Stimulated activated CD4-positive, alpha-beta T cell treated with anti-CD3 and anti-CD28 coated beads, Interleukin-1b, Interleukin-23, amount 100 ng/mL, for 4 hours (primary cell): ENCODE results near the gene ITSN1.
"Not testable (repeated sequence)": the region's sequence is repeated elsewhere in the genome, so short reads cannot be mapped to it uniquely, and the experiment has no call there.

Source experiments
- DNase-seq, 2 donors: peaks; one replicate each; pipeline ENCODE4 v3.0.0-alpha.2; 2020; ENCODE audit warnings: low read depth in 2 of 2

The ITSN1 gene

DNA sequence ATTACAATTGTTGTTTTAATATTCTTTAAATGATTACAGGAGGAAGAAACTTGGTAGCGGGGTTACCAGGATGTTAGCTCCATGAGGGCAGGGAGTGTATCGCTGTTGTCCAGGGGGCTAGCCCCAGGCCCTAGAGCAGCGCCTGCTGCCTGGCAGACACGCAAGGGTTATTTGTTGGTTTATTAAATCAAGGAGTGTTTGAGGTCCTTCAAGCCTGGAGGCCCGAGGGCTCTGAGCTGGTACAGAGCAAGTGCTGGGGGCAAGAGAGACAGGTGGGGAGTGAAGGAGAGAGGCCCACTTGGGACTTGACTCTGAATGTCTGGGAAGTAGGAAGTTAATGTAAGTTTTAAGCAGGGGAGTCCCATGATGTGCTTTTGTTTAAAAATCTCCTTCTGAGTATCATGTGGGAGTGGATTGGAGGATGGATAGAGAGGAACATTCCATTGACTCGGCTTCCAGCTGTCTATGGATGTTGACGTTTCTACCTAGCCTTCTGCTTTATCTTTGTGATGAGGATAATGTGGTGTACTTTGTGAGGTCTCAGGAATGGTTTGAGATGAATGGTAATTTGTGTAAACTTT is 8.7 kb downstream of the ITSN1 start:
- no peak for DNase-seq

DNA sequence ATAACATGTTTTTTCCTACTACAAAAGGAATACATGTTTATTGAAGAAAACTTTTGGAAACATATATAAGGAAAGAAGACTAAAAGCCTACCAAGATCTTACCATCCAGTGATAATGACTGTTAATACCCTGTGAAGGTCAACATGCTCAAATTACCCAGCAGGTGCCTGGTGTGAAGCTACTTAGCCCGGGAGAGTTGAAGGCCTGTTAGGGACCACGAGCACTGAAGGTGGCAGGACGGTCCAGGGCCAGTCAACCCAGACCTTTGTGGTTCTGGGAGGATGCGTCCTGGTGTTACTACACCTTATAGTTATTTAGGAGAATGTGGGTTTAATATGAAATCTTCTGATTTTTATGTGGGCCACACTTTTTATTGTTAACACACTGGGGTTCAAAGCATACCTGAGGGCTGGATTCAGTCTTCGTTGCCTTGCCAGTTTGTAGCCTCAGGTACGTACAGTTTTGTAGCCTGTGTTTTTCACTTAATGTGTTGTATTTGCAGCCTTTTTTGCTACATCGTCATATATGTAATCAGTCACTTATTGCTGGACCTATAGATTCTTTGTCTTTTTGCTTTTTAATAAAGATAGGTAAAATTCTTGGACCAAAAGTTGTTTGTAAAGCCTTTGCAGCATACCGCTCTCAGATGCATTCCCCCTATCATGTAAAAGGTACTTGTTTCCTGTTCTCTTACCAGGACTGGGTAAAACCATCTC is 9.8 kb downstream of the ITSN1 start:
- DNase-seq, result no peak

DNA sequence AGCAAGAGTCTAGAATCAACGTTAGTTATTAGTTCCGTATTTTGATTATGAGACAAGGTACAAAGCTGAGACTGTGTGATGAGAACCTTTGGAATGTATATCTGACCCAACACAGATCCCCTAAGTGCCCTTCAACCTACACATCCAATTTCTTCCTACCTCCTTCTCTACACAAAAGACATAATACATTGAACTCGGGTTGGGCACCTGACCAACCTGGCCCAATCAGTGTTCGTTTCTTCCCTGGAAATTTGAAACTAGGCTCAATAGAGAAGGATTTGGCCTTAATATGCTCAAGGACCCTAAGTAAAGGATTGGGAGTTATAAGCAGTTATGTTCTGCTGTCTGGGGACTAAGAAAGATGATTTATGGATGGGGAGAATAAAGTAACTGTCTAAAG is 12.1 kb downstream of the ITSN1 start:
- no peak for DNase-seq

DNA sequence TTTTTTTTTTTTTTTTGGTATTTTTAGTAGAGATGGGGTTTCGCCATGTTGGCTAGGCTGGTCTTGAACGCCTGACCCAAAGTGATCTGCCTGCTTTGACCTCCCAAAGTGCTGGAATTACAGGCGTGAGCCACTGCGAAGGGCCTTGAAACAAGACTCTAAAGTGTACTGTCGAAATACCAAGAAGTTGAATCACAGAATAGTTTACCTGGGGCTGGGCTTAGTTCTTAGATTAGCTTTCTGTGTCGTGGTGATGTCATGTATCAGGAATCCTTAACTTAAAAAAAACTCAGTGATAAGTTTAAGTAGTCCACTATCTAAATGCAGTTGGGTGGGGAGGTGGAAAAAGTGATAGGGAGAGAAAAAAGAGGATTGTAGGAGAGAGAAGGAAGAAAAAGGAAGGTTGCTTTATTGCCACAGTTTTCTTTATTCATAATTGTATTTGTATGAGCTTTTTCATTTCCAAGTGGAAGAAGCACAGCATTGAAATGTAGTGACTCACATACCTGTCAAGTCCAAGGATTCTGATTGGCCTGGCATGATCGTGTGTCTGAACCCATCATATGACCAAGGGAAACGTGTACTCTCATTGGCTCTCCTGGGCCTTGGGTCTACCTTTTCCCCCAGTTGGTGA is 13.4 kb downstream of the ITSN1 start:
- no peak for DNase-seq

DNA sequence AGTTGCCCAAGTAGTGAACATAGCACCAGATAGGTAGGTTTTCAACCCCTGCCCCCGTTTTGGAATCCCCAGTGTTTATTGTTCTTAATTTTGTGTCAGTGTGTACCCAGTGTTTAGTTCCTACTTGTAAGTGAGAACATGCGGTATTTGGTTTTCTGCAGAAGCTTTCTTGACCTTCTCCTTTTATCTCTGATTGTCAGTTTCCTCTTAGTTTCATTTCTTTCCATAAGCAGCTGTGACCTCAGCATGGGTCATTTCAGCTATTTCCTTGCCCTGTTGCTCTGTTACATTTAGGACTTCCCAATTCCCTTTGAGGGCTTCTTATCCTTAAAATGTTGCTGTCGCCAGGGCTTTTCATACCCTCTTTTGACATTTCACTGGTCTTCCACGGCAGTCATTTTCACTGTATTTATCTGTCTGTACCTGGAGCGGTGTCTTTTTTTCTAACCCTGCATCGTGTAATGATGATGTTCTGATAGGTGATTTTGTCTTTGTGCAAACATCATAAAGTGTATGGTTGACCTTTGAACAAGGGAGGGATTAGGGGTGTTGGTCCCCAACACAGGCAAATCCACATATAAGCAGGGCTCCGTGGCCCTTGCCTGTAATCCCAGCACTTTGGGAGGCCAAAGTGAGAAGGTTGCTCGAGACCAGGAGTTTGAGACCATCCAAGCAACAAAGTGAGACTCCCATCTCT is 15.0 kb downstream of the ITSN1 start:
- DNase-seq, result no peak

DNA sequence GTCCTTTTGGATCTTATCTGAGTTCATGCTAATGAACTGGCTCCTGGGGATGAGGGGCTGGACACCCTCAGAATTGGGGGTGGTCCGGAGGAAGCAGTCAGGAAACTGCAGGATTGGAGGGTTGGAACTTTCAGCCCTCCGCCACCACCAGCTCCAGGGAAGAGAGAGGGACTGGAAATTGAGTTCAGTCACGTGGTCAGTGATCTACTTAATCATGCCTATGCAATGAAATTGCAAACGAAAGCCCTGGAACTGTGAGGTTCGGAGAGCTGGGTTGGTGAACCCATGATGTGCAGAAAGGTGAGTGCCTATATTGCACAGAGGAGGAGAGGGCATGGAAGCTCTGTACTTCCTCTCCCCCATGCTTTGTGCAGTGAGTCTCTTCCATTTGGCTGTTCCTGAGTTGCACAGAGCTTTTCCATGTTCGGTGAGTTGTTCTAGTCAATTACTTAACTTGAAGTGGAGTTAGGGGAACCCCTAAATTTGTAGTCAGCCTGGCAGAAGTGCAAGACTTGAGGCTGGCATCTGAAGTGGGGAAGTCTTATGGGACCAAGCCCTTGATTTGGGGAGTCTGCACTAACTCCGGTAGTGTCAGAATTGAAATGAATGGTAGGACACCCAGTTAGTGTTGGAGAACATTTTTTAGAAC is 16.7 kb downstream of the ITSN1 start:
- no peak for DNase-seq

DNA sequence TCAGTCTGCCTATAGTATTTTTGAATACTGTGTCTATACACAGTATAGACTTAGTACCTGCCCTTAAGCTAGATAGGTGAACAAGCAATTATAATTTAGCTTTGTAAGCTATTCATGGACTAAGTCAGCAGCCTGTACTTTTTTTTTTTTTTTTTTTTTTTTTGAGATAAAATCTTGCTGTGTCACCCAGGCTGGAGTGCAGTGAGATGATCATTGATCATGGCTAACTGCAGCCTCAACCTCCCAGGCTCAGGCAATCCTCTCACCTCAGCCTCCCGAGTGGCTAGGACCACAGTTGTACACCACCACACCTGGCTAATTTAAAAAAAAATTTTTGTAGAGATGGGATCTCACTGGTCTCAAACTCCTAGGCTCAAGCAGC is 17.3 kb downstream of the ITSN1 start:
- no peak for DNase-seq

DNA sequence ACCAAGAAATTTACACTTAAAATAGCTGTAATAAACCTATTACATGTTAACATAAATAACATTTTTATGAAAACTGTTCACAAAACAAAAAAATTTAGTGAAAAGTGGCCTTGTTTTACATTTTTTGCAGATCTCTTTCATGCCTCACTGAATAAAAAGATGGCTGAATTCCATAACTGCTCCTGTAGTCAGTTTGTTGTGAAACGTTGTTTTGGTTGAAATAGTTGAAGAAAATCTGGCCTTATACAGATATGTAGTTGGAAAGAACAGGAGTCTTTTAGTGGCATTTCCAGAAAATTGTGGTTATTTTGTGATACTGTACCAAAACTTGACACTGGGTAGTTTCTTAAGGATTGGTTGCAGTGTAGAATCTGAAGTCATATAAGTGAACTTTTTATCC is 18.1 kb downstream of the ITSN1 start:
- DNase-seq, result no peak

DNA sequence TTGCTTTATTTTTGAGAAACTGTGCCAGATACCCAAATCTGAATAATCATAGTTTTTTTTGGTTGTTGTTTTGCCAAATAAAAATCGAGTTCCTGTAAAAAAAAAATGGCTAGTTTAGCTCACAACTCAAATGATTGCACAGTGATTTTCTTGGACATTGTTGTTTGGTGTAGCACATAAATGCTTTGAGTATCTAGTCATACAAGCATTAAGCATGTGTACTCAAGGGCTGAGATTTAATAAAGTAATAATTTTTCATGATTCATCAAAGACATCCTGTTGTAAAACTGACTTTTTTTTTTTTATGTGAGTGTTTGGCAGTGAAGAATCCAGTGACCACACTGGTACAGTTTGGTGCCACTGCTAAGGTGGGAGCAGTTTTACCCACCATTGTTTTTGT is 18.8 kb downstream of the ITSN1 start:
- DNase-seq, result no peak

DNA sequence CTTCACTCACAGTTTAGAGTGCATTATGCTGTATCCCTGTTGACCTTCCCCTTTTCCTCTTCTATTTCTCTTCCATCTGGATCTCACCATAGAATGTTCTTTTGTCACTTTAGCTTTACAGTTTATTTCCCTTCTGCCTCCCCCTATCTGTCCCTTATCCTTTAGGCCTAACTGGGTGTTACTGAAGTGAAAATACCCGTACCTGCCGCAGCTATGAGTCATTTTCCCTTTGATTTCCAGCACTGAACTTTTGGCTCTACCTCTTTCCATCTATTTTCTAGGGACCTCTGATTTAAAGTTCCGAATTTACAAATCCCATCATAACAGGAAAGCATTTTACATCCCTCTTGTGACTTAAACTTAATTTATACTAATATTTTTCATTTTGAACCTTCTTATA is 19.7 kb downstream of the ITSN1 start:
- no peak for DNase-seq

DNA sequence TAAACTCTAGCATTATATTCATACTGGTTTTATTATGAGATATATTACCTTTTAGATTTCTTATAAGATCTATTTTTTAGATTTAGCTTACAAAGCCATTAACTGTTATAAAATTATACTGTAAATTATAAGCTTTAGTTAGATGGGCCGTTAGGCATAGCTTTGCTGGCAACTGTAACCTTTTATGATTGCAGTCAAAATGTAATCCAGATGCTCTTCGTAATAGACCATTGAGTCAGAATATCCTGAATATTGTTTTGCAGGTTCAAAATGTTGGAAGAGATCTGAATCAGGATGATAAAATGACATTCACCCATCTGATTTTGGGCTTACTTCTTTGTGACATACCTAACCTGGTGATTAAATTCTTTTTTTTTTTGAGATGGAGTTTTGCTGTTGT is 20.9 kb downstream of the ITSN1 start:
- no peak for DNase-seq

DNA sequence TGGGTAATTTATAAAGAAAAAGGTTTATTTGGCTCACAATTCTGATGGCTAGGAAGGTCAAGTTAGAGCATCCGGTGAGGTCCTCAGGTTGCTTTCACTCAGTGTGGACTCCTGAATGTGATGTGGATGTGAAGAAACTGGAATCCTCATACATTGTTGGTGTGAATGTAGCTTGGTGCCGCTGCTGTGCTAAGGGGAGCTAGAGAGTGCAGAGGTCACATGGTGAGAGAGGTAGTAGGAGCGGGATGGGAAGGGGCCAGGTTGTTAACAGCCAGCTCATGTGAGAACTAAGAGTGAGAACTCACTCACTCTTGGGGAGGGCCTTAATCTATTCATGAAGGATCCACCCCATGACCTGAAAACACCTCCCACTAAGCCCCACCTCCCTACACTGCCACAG is 21.8 kb downstream of the ITSN1 start:
- DNase-seq, result no peak

DNA sequence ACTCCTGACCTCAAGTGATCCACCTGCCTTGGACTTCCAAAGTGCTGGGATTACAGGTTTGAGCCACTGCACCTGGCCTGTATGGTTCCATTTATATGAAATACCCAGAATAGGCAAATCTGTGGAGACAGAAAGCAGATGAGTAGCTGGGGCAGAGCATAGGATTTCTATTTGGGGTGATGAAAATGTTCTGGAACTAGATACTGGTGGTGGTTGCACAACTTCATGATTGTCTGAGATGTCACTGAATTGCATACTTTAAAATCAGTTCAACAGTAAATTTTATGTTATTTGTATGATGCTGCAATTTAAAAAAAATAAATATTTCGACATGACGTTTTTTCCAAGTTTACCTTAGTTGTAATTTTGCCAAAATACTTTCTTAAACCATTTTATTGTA is 23.9 kb downstream of the ITSN1 start:
- no peak for DNase-seq

DNA sequence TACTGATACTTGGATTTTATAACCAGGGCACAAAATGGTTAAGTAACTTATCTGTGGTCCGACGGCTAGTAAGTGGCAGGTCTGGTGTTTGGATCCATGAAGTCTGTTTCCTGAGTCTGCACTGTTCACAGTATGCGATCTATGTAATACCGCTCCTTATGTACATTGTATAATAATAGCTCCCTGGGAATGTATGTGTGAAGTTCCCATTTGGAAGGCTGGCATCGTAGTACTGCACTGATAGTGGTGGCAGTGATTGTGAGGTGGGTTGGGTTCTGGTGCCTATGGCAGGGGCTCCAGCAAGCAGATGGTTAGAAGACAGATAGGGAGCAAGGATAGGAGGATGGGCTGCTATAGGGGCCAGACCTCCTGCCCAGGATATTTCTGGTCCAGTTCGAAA is 25.3 kb downstream of the ITSN1 start:
- DNase-seq, result no peak

DNA sequence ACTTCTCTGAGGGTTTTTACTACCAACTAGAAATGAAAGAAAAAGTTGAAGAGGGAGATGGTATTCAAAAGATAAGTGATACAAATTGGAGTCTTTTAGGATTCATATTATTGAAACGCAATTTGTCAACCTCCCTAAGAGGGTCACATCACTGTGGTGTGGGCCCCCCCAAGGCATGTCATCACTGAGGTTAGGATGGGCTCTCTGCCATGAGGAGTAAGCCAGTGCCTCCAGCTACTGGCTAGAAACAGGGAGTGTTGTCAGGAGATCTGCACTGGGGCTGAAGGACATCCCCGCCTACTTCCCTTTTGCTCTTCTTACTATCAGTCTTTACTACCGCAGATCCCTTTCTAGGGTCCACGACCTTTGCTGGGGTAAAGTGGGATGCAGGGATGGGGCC is 25.9 kb downstream of the ITSN1 start:
- no peak for DNase-seq

DNA sequence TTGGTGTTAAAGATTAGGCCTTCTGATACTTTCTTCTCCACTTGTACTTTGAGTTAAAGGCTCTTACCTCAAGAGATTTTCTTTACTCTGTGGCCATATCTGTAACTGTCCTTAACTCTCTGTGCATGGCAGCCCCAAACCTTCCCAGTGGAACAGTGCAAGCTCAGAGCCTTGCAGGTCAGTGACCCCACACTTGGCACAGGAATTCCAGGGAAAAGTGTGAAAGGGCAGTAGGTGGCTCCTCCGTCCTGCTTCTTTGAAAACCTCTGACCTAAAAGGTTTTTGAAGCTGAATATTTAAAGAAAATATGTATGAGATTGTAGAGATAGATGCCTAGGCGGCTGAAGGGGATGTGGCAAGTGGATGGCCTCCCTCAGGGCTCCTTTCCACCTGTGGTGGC is 26.3 kb downstream of the ITSN1 start:
- no peak for DNase-seq

DNA sequence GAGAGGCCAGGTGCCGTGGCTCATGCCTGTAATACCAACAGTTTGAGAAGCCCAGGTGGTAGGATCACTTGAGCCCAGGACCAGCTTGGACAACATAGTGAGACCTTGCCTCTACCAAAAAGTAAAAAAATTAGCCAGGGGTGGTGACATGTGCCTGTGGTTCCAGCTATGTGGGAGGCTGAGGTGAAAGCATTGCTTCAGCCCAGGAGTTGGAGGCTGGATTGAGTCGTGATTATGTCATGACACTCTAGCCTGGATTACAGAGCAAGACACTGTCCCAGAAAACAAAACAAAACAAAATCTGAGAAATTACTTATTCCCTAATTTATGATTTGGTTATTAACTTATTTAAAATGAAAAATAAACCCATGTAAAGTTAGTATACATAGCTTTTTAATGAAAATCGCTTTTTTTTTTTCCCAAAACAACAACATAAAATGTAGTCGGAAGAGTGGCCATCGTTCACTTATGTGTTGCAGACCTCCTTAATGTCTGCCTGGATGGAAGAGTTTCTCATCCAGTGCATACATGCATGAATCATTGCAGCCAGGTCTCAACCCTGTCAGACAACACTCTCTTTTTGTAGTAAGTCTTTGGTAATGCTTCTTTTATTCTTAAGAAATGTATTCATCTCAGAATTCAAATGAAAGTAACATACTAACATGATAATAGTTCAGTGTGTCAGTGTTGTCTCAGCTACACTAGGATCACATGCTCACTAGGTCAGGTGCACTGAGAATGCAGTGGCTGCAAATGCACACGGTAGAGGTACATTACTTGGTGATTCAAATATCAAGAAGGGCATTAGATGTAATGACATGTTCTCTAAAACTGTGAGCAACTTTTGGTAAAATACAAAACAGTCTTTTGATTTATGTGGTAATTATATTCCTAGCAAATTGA is 28.0 kb downstream of the ITSN1 start:
- no peak for DNase-seq

DNA sequence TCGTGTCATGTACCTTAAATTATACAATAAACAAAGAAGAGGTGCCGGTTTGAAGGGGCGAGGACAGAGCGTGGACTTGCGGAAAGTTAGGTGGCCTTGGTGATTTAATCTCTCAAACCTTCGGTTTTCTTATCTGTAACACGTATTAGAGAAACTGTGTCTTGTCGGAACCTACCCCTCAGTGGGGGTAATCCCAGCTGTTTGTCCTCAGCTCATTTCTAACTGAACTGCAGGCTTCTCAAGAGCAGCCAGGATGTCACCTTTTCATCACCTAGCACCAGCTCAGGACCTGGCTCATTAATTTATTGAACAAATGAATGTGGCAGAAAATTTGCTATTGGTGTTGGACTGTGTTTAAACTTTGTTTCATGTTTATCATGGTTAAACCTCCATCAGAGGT is 31.2 kb downstream of the ITSN1 start:
- no peak for DNase-seq

DNA sequence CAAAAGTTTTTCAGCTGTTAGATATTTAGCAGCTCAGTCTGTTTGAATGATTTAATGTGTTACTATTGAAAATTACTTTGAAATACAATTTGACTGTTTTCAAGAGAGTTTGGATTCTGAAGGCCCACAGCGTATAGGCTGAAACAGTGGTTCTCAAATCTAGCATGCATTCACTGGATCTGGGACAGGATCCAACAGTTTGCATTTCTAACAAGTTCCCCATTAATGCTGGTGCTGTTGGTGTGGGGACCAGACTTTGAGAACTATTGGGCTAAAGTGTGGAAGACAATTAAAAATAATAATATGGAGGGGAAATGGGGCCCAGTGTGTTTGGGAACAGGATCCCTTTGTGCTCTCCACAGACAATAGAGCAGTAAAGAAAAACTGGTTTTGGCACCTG is 31.9 kb downstream of the ITSN1 start:
- DNase-seq, result no peak

DNA sequence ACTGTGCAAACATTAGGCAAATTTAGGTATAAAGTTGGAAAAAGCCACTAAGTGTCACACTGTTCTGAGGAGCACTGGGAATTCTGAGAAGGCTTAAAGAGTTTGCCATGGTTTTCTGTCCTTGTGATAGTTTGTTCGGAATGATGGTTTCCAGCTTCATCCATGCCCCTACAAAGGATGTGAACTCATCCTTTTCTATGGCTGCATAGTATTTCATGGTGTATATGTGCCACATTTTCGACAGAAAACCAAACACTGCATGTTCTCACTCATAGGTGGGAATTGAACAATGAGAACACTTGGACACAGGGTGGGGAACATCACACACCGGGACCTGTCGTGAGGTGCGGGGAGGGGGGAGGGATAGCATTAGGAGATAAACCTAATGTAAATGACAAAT is 34.4 kb downstream of the ITSN1 start:
- DNase-seq, result not testable (repeated sequence)

DNA sequence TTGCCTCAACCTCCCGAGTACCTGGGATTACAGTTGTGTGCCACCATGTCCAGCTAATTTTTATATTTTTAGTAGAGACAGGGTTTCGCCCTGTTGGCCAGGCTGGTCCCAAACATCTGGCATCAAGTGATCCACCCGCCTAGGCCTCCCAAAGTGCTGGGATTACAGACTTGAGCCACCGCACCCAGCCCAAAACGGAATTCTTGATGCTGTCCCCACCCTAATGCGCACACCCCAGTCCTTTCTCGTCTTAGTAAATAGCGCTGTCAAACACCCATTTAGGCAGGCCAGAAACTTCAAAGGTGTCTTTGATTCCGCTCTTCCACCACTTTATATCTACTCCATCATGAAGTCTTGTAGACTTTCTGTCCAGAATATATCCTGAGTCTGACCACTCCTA is 35.1 kb downstream of the ITSN1 start:
- no peak for DNase-seq
